Eye (tissue), 1 donor: Measurements from ENCODE around the gene MACROD2.

Experiments used
- DNase-seq: peaks from one replicate; pipeline ENCODE4 v3.0.0-alpha.2; 2015

The MACROD2 gene

GRCh38 chr20:15917283-15917682, 1922.0 kb downstream of the MACROD2 start:
- no peak for DNase-seq

- no peak for DNase-seq
Observed at GRCh38 chr20:15918631-15919030, 1923.3 kb downstream of the MACROD2 start.

DNA sequence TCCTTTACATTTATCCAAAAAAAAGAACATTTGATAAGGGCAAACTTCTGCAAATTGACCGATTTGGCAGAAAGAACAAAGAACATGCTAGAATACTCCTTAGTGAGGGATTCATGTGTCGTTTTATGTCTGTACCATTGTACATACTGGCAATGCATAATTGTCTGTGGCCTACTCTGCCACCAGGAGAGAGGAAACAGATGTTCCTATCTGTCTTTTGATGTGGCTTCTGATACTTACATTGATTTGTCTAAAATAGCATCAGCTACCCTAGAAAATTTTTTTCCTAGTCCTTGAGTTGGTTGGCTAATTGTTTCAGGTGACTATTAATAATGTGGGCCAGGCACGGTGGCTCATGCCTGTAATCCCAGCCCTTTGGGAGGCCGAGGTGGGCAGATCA, 1923.8 kb downstream of the MACROD2 start:
- no peak for DNase-seq

DNA sequence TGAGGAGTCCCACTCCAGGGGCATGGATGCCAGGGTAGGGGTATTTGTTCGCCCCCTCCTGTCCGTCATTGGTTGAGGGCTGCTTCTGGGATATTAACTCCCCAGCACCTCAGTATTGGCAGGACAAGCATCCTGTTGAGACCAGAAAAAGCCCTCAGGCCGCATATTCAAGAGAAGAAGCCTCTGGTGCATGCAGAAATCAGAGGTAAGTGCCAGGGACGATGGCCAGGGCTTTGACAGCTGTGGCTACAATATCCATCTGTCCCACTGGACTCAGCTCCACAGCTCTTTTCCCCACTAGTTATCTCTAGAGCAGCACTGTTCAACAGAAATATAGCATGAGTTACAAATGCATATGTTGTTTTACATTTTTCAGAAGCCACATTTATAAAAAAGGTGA, 1926.6 kb downstream of the MACROD2 start:
- peak; percentile 42 for DNase-seq

DNA sequence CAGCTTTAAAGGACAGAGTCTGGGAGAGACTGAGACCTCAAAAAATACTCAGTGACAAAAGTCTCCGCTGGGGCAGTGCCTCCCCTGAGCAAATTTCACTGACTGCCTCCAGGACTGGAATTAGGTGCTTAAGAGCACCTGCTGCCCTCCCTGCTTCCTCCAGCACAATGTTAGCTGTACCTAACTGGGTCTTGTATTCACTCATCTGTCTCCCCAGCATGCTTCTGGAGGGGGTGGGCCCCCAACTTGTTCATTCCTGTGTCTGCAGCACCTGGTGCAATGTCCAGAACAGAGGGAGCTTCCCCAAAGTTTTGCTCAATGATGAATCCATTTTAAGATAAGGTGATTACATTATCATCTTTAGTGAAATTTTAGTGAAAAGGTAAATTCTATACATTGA, 1927.2 kb downstream of the MACROD2 start:
- no peak for DNase-seq

- no peak for DNase-seq
Observed at GRCh38 chr20:15923030-15923776, 1927.9 kb downstream of the MACROD2 start.

GRCh38 chr20:15924556-15924955, 1929.2 kb downstream of the MACROD2 start:
- DNase-seq = no peak

DNA sequence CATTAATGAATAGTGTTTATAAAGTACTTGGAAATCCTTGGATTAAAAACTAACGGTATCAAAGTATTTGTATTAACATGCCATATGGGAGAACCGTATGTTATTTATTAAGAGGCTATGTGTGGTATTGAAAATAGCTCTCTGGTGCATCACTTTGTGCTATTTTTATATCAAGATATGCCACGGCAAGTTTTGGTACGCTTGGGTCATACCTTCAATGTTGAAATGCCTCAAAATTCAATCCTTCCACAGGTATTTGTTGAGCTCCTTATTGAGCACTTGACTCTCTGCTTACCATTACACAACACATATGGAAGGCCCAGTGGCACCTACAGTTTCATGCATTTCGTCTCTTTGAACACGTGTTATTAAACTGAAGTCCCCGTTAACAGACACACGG, 1930.1 kb downstream of the MACROD2 start:
- no peak for DNase-seq

GRCh38 chr20:15927893-15928650, 1932.8 kb downstream of the MACROD2 start:
- no peak for DNase-seq

DNA sequence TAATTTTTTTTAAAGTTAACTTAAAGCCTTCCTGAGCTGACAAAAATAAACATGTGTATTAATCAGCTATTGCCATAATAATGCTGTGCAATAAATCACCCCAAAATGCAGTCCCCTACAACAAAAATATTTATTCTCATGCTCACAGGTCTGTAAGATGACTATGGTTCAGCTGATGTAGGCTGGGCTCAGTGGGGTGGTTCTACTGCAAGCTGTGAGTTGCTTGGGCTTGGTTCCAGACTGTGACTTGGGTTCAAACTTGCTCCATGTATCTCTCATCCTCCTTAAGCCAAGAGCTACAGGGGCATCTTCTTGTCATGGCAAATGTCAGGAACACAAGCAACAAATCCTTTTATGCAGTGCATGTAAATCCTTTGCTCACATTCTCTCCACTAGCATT, 1933.6 kb downstream of the MACROD2 start:
- DNase-seq = no peak

DNA sequence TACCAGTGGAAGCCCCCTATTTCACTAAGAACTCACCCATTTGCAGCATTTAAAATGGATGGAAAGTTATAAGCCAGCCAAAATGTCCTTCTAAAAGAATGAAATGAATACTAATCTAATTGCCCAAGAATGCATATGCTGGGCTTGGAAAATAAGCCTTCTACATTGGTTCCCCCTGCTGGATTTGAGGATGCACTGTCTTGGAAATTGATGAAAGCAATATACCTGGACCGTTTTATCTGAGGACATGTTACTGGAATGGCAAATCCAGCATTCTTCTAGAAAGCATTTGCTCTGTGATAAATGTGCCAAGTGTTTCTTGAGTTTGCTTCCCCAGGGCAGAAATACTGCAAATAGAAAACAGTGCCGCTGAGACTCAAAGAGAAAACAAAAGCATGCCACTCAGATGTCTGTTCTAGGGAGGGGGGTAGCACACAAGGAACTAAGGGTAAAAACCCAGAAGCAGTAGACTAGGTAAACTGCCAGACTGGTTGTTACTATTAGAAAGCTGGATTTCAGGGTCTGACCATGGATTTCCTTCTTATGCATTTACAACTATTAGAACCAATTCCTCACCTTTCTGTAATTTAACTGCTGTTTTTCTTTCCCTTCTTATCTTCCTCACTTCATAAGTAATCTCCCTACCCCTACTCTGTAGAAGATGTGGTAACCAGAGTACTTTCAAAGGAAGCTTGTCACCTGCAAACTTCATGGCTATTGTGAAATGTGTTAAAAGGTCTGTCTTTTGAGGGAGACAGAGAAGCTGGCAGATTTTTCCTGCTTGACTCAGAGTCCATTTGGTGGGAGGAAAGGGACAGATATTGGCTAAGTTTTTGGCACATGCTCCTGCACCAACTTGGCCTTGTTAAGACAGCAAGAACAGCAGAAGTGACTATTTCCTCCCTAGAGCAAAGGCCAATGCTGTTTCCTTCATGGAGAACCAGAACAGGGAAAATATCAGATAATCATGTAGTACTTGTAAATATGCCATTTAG, 1935.3 kb downstream of the MACROD2 start:
- peak; percentile 75 for DNase-seq

GRCh38 chr20:15931897-15932296, 1936.6 kb downstream of the MACROD2 start:
- DNase-seq = no peak

DNA sequence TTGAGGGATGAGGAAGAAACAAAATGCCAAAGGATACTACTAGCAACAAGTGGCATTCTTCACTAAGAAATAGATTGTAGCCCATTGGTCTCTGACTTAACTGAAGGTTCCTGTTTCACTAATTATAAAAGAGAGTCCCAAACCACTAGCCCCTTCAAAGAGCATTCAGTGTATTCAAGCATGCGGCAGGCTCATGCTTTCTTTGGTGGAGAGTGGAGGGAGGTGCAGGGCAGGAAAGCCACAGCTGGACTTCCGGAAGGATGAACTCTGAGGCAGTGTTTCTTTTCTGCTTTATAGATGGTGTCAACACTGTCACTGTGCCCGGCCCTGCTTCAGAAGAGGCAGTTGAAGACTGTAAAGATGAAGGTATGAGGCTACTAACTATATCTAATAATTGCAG, 1941.9 kb downstream of the MACROD2 start:
- peak; percentile 38 for DNase-seq

- DNase-seq = no peak
Observed at GRCh38 chr20:15938847-15939246, 1943.5 kb downstream of the MACROD2 start.

GRCh38 chr20:15940127-15940526, 1944.8 kb downstream of the MACROD2 start:
- no peak for DNase-seq

- DNase-seq = no peak
Observed at GRCh38 chr20:15942130-15942529, 1946.8 kb downstream of the MACROD2 start.

- no peak for DNase-seq
Observed at GRCh38 chr20:15945289-15945688, 1950.0 kb downstream of the MACROD2 start.

DNA sequence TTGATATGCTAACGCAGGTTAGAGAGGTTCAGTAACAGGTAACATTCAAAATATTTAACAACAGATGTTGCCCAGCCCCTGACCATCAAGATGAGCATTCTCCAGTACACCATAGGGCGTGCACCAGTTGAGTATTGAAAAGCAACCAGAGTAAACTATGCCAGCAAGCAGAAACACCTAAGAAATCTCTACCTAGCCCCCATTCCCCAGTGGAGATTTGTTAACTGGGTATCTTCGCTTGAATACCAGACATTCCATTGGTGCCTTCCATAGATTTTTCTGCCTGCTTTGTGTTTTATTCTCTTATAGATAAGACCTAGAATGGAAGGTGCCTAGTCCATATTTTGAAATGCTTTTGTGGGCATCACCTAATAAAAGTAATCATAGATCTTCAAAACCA, 1954.1 kb downstream of the MACROD2 start:
- DNase-seq = no peak

GRCh38 chr20:15951658-15952057, 1956.3 kb downstream of the MACROD2 start:
- no peak for DNase-seq

- DNase-seq = no peak
Observed at GRCh38 chr20:15958142-15958541, 1962.8 kb downstream of the MACROD2 start.

DNA sequence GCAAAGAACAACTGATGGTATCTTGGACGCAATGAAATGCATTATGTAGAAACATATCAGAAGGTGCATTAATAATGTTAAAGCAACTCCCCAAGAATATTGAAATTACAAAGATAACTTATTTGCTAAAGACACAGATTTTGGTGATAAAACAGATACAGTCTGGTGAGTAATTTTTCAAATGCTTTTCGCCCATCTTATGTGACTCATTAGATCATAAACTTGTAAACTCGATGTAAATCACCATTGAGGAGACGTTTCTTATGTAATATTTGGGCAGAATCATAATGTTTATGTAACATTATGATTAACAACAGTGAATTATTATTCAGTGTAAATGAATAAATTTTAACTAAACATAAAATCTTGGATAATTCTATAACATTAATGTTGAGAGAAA, 1969.8 kb downstream of the MACROD2 start:
- no peak for DNase-seq

DNA sequence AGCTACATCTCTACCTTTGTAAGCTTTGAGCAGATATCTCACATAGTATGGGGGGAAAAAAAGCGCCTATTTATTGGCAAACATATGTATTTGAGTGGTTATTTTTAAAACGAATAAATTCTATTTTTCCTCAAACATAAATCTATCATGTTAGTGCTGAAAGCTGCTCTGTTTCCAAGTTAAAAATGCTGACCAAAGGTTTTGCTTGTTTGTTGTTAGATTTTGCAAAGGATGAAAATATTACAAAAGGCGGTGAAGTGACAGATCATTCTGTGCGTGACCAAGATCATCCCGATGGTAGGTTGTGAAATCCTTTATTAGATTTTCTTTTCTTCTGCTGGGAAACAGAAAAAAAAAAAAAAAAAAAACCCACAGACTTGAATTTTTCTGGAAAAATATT, 1972.0 kb downstream of the MACROD2 start:
- no peak for DNase-seq

DNA sequence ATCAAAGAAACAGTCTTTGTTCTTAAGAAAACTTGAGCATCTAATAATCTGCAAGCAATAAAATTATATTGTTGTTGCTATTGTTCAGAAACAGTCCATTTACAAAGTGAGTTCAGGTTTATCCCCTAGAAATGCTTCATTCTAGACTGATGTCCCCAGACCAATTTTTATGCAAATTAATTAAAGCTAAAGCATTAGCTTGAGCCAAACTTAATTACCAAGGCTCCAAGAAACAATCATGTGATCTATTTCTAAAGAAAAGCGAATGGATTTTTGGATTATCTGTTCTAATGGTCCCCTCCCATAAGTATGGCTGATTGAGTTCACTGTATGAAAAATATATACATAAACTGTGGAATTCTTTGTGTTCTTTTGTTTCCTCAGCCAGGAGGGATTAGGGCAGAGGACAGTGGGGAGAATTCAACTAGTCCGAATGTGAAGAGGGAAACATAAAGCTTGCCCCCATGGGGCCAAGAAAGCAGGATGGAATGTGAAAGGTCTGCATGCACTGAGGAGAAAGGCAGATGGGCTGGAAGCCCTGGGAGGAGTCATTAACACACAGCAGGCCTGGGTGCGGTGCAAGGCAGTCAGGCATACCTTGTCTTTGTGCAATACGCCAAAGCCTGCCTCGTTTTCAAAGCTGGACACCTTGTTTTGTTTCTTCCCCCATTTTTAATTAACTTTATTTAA, 1980.9 kb downstream of the MACROD2 start:
- DNase-seq = peak; percentile 53
